Neuronal stem cell (in vitro differentiated cells): Measurements from ENCODE around the gene FNDC1.

Source experiments
- DNase-seq: peaks from one replicate; pipeline ENCODE4 v3.0.0-alpha.2; 2013; ENCODE audit warnings: low spot score
- H2AFZ ChIP-seq: one replicate; pipeline ENCODE4 v1.6.1; 2013; ENCODE audit warnings: mild to moderate bottlenecking, low read length, inconsistent platforms
- H2AK5ac ChIP-seq: 2 replicates; pipeline ENCODE4 v1.6.1; 2013; ENCODE audit warnings: low read depth, mild to moderate bottlenecking, inconsistent platforms, low read length, moderate library complexity, mixed read lengths
- H2BK120ac ChIP-seq: 2 replicates; pipeline ENCODE4 v1.6.1; 2013; ENCODE audit warnings: low read depth, mild to moderate bottlenecking, inconsistent platforms, low read length, moderate library complexity, mixed read lengths
- H2BK12ac ChIP-seq: one replicate; pipeline ENCODE4 v1.6.1; 2013; ENCODE audit warnings: low read length, inconsistent platforms
- H2BK15ac ChIP-seq: 2 replicates; pipeline ENCODE4 v1.6.1; 2013; ENCODE audit warnings: mild to moderate bottlenecking, low read length, inconsistent platforms, mixed read lengths
- H2BK5ac ChIP-seq: one replicate; pipeline ENCODE4 v1.6.1; 2013; ENCODE audit warnings: inconsistent platforms, mild to moderate bottlenecking, low read length, moderate library complexity
- H3K14ac ChIP-seq: one replicate; pipeline ENCODE4 v1.6.1; 2013; ENCODE audit warnings: low read length, inconsistent platforms
- H3K18ac ChIP-seq: 2 replicates; pipeline ENCODE4 v1.6.1; 2013; ENCODE audit warnings: low read length, inconsistent platforms
- H3K23ac ChIP-seq: 2 replicates; pipeline ENCODE4 v1.6.1; 2013; ENCODE audit warnings: low read depth, mild to moderate bottlenecking, mixed read lengths, low read length, inconsistent platforms; ENCODE audit not compliant: poor library complexity
- H3K27ac ChIP-seq: replicated peaks from 3 replicates; pipeline ENCODE4 v1.5.1; 2013; ENCODE audit warnings: low read length, inconsistent platforms
- H3K27me3 ChIP-seq, 3 experiments: 2 replicates each; pipeline ENCODE4 v1.6.1; 2013; ENCODE audit warnings: low read length in 3 of 3, mild to moderate bottlenecking in 2 of 3, inconsistent platforms in 1 of 3, low read depth in 1 of 3, mixed read lengths in 1 of 3, moderate library complexity in 1 of 3; ENCODE audit not compliant: control insufficient read depth in 3 of 3, insufficient read depth in 3 of 3
- H3K36me3 ChIP-seq, 2 donors: replicated peaks in 1 of 2; 2 replicates each; pipeline ENCODE4 v1.6.1; 2013; ENCODE audit warnings: low read length in 2 of 2; ENCODE audit not compliant: control insufficient read depth in 2 of 2, insufficient read depth in 2 of 2
- H3K4ac ChIP-seq: 2 replicates; pipeline ENCODE4 v1.6.1; 2013; ENCODE audit warnings: inconsistent platforms, mild to moderate bottlenecking, low read length, moderate library complexity
- H3K4me1 ChIP-seq, 2 donors: 1 replicate in 1 of 2; 2 replicates in 1 of 2; pipeline ENCODE4 v1.6.1; 2013; ENCODE audit warnings: low read length in 2 of 2, low read depth in 1 of 2; ENCODE audit not compliant: control insufficient read depth in 2 of 2, insufficient read depth in 1 of 2
- H3K4me2 ChIP-seq: one replicate; pipeline ENCODE4 v1.6.1; 2013; ENCODE audit warnings: mild to moderate bottlenecking, low read length, inconsistent platforms; ENCODE audit not compliant: insufficient read depth, poor library complexity, severe bottlenecking
- H3K4me3 ChIP-seq, 2 donors: 2 replicates each; pipeline ENCODE4 v1.5.1; 2013; ENCODE audit warnings: low read length in 2 of 2, mild to moderate bottlenecking in 2 of 2, inconsistent platforms in 1 of 2, moderate library complexity in 1 of 2
- H3K79me1 ChIP-seq: one replicate; pipeline ENCODE4 v1.6.1; 2013; ENCODE audit warnings: low read depth, mild to moderate bottlenecking, inconsistent platforms, low read length, moderate library complexity
- H3K9ac ChIP-seq: one replicate; pipeline ENCODE4 v1.6.1; 2013; ENCODE audit warnings: mild to moderate bottlenecking, low read depth, low read length, inconsistent platforms; ENCODE audit not compliant: poor library complexity
- H3K9me3 ChIP-seq, 2 donors: replicated peaks in 1 of 2; 2 replicates each; pipeline versions ENCODE3 to v1.6.1; 2013; ENCODE audit warnings: low read length in 2 of 2, mild to moderate bottlenecking in 2 of 2, inconsistent platforms in 1 of 2, low read depth in 1 of 2, mixed read lengths in 1 of 2, moderate library complexity in 1 of 2; ENCODE audit not compliant: control insufficient read depth in 2 of 2, insufficient read depth in 1 of 2
- H4K8ac ChIP-seq: one replicate; pipeline ENCODE4 v1.6.1; 2013; ENCODE audit warnings: low read depth, mild to moderate bottlenecking, inconsistent platforms, low read length, moderate library complexity
- H4K91ac ChIP-seq: one replicate; pipeline ENCODE4 v1.6.1; 2013; ENCODE audit warnings: low read length, low read depth, mild to moderate bottlenecking, inconsistent platforms; ENCODE audit not compliant: poor library complexity
- WGBS, 2 donors: extraction: QIAGEN DNeasy Blood & Tissue Kit; methylation state at CpG; one replicate each; pipeline ENCODE4 v1.1.7; 2013; ENCODE audit warnings: missing lambda C conversion rate in 2 of 2, mixed read lengths in 1 of 2; ENCODE audit not compliant: insufficient read length in 2 of 2, insufficient replicate concordance in 1 of 2; ENCODE audit errors: extremely low coverage in 2 of 2; 5-methylcytosine and 5-hydroxymethylcytosine counted together

The FNDC1 gene

DNA sequence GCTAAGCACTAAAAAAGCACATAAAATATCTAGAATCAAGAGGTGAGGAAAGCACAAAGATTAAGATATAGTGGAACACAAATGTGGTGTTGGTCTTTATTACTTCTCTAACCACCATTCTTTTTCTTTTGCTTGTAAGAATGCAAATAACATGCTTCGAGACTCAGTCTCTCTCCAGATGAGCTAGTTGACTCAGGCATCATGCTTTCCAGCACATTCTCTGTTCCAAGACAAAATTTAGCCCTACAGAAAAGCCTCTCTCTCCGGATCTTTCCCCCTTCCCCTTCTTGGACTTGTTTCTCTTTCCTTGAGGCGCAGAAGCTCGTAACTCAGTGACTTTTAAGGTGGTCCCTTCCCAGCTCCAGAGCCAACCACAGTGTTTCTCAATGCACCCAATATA, 91.0 kb downstream of the FNDC1 start:
- no CpG with 5 or more reads among the region's 4 CpGs for WGBS, 2 donors
- Histone ChIP-seq H3K4me2 (no peak overlapping the region), H3K14ac (no peak overlapping the region), H2BK120ac (no peak overlapping the region), H3K4me3 (no peak overlapping the region), H3K27ac (no peak overlapping the region), H3K18ac (no peak overlapping the region), H2BK5ac (no peak overlapping the region), H4K8ac (no peak overlapping the region), H3K9ac (no peak overlapping the region), H2BK12ac (no peak overlapping the region), H3K36me3 (no peaks in the 10 kb centered on the region), H2AK5ac (no peak overlapping the region), H2AFZ (no peak overlapping the region), H3K23ac (no peak overlapping the region), H3K4me1 (no peaks in the 10 kb centered on the region), H3K9me3 (no peaks in the 10 kb centered on the region), H2BK15ac (no peak overlapping the region), H3K4ac (no peak overlapping the region), H3K27me3 (peaks cover 0 to 1% (median 0%) of the 10 kb centered on the region in 3 experiments), H4K91ac (no peak overlapping the region), H3K79me1 (no peaks in the 10 kb centered on the region)
- no peak for DNase-seq

GRCh38 chr6:159261995-159262394, 92.8 kb downstream of the FNDC1 start:
- no peak for DNase-seq
- Histone ChIP-seq H3K4me1 (no peaks in the 10 kb centered on the region), H2BK12ac (no peak overlapping the region), H4K8ac (no peak overlapping the region), H3K4me2 (no peak overlapping the region), H4K91ac (no peak overlapping the region), H3K18ac (no peak overlapping the region), H3K36me3 (no peaks in the 10 kb centered on the region), H2BK5ac (no peak overlapping the region), H2AK5ac (no peak overlapping the region), H2BK15ac (no peak overlapping the region), H3K79me1 (no peaks in the 10 kb centered on the region), H2AFZ (no peak overlapping the region), H3K4ac (no peak overlapping the region), H2BK120ac (no peak overlapping the region), H3K14ac (no peak overlapping the region), H3K23ac (no peak overlapping the region), H3K9ac (no peak overlapping the region), H3K27me3 (peaks cover 0 to 1% (median 0%) of the 10 kb centered on the region in 3 experiments), H3K9me3 (no peaks in the 10 kb centered on the region), H3K27ac (no peak overlapping the region), H3K4me3 (no peak overlapping the region)

DNA sequence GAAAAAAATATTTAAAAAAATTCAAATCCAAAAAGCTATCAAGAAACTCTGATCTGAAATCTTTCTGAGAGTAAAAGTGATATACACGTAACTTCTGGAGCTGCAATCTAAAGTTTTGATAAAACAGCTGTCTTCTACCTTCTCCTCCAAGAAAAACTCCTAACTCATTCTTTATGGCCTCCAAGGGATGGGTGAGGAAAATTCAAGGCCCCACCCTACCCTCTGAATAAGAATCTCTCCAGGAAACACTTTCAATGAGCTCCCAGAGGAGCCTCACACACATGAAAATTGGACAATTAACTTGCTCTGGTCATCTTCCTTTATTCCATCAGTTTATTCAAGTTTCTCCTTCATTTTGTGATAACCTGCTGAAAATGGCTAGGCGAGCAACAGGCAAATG, 93.4 kb downstream of the FNDC1 start:
- no peak for DNase-seq
- Histone ChIP-seq H3K14ac (no peak overlapping the region), H2BK12ac (no peak overlapping the region), H4K8ac (no peak overlapping the region), H2AK5ac (no peak overlapping the region), H3K9ac (no peak overlapping the region), H3K79me1 (no peaks in the 10 kb centered on the region), H3K27ac (no peak overlapping the region), H2BK120ac (no peak overlapping the region), H2AFZ (no peak overlapping the region), H4K91ac (no peak overlapping the region), H2BK15ac (no peak overlapping the region), H3K36me3 (no peaks in the 10 kb centered on the region), H3K9me3 (no peaks in the 10 kb centered on the region), H3K4me2 (no peak overlapping the region), H3K18ac (no peak overlapping the region), H2BK5ac (no peak overlapping the region), H3K4me1 (no peaks in the 10 kb centered on the region), H3K23ac (no peak overlapping the region), H3K27me3 (peaks cover 0 to 1% (median 0%) of the 10 kb centered on the region in 3 experiments), H3K4me3 (no peak overlapping the region), H3K4ac (no peak overlapping the region)
- no CpG with 5 or more reads among the region's 2 CpGs for WGBS, 2 donors

GRCh38 chr6:159267165-159267564, 98.0 kb downstream of the FNDC1 start:
- no peak overlapping the region for H3K23ac ChIP-seq
- H3K4ac ChIP-seq = no peak overlapping the region
- no peaks in the 10 kb centered on the region for H3K4me1 ChIP-seq
- H4K91ac ChIP-seq = no peak overlapping the region
- no peaks in the 10 kb centered on the region for H3K9me3 ChIP-seq
- no peak overlapping the region for H2AFZ ChIP-seq
- no peak overlapping the region for H3K4me3 ChIP-seq
- H2BK12ac ChIP-seq = no peak overlapping the region
- no peak overlapping the region for H3K4me2 ChIP-seq
- H3K18ac ChIP-seq = no peak overlapping the region
- no peak overlapping the region for H2AK5ac ChIP-seq
- H3K79me1 ChIP-seq = no peaks in the 10 kb centered on the region
- no peak overlapping the region for H2BK120ac ChIP-seq
- H3K14ac ChIP-seq = no peak overlapping the region
- DNase-seq = peak; percentile 54
- H3K9ac ChIP-seq = no peak overlapping the region
- H4K8ac ChIP-seq = no peak overlapping the region
- no peak overlapping the region for H2BK5ac ChIP-seq
- H3K27me3 ChIP-seq = no peaks in the 10 kb centered on the region
- no peaks in the 10 kb centered on the region for H3K36me3 ChIP-seq
- H3K27ac ChIP-seq = no peak overlapping the region
- H2BK15ac ChIP-seq = no peak overlapping the region
- WGBS, 2 donors = no CpG with 5 or more reads among the region's 4 CpGs
